GM21390 (cell line): ENCODE results near the gene CCZ1.
"Not testable (repeated sequence)": the region's sequence is repeated elsewhere in the genome, so short reads cannot be mapped to it uniquely, and the experiment has no call there.

Experiments
- ATAC-seq: cut with Tn5 transposase; IDR thresholded peaks from one replicate; pipeline ENCODE4 v1.9.1; 2021; ENCODE audit not compliant: unreplicated experiment

The CCZ1 gene

DNA sequence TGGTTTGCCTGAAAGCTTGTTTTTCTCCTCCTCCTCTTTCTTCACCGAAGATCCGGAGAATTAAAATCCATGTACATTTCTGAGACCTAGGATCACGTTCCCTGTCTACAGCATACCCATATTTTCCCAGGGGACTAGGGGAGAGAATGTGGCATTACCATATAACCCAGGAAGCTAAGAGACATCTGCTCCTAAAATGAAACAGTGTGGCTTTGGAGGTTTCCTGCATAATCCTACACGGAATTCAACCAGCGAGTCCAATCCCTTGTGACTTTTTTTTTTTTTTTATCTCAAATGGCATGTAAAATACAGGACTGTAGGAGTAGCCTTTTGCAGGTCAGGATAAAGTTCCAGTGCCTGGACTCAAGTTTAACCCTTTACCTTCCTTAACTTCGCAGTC is 10.3 kb downstream of the CCZ1 start:
- not testable (repeated sequence) for ATAC-seq

DNA sequence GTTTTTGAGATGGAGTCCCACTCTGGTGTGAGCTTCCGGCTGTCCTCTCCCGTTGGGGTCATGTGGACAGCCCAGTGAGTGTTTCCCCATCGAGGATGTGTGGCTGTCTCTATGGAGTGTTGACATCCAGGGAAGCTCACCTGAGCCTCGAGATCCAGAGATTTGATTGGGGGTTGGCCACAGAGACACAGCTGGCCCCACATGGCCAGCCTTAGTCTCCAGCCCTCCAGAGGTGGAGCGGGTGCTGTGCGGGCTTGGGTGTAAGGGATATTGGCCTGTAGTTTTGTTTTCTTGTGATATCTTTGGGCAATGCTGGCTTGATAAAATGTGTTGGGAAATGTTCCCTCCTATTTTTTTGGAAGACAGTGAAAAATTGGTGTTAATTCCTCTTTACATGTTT is 18.0 kb downstream of the CCZ1 start:
- ATAC-seq = not testable (repeated sequence)

DNA sequence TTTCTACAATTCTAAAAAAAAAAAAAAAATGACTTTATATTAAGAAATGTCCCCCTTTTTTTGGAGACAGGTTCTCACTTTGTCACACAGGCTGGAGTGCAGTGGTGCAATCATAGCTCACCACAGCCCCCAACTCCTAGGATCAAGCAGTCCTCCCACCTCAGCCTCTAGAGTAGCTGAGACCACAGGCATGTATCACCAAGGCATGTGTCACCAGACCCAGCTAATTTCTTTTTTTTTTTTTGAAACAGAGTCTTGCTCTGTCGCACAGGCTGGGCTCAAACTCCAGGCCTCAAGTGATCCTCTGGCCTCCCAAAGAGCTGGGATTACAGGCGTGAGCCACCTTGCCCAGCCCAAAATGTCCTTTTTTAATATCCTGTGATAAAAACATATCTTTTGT is 25.6 kb downstream of the CCZ1 start:
- not testable (repeated sequence) for ATAC-seq

DNA sequence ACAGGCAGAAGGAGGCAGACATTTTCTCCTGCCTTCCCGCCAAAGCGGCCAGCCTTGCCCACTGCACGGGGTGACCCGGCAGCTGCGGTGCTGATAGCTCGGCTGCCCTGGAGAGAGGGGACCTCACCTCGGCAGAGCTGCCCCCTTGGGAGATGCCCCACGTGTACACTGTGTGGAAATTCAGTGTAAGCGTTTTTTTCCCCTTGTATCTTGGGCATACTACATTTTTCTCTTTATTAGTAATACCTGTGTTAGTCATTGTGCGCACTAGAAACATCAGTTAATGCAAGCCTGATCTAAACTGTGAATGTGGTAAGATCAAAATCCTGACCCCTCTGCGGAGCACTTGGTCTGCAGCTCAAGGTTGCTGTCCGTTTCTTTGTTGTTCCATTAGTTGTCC is 26.1 kb downstream of the CCZ1 start:
- ATAC-seq = not testable (repeated sequence)

DNA sequence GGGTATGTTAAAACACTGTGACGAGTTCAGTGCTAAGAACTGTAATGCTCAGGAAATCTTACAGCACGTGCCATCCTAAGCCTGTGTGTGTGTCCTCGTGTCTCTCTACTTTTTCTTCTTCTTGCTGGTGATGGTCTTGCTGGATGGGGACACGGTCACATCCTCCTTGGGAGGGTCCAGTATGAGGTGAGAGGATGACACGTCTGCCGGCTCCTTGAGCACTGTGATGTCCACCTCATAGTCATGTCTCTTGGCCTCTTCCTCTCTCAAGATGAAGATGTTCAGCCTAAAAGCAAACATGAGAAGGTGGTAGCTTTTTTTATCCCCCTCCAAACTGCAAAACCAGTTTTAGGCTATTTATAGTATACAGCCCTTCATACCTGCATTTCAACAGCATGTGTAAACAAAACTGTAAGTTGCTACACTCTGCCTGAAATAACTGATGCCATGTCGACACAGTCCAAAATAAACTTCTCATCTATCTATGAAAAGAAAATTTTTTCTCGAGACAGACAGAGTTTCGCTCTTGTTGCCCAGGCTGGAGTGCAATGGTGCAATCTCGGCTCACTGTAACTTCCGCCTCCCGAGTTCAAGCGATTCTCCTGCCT is 27.8 kb downstream of the CCZ1 start:
- ATAC-seq = not testable (repeated sequence)

DNA sequence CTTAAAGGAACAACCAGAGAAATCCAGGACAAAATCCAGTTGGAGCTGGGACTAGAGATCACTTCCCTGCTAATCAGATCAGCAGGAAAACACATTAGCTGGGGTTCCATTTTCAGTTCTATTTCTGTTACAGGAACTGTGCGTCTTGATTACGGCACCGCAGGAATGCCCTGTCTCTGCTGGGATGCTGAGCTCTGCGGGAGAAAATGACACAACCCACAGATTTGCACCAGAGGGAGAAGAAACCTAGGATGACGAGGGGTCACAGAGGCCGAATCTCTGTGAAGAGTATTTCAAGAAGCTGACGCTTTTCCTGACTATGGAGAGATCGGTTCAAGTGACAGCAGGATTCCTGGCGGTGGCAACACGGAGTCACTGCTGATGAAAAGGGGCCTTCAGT is 31.8 kb downstream of the CCZ1 start:
- ATAC-seq = not testable (repeated sequence)

DNA sequence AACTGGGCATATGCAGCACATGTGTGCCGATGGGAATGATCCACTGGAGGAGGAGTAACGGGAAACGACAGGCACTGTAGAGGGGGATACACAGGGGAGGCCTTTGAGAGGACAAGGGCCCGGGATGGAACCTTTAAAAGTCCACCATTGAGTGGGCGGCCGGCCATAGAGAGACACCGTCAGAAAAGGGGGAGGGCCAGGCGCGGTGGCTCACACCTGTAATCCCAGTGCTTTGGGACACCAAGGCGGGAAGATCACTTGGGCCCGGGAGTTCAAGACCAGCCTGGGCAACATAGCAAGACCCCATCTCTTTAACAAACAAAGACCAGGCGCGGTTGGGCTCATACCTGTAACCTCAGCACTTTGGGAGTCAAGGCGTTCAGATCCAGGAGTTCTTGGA is 32.7 kb downstream of the CCZ1 start:
- not testable (repeated sequence) for ATAC-seq

DNA sequence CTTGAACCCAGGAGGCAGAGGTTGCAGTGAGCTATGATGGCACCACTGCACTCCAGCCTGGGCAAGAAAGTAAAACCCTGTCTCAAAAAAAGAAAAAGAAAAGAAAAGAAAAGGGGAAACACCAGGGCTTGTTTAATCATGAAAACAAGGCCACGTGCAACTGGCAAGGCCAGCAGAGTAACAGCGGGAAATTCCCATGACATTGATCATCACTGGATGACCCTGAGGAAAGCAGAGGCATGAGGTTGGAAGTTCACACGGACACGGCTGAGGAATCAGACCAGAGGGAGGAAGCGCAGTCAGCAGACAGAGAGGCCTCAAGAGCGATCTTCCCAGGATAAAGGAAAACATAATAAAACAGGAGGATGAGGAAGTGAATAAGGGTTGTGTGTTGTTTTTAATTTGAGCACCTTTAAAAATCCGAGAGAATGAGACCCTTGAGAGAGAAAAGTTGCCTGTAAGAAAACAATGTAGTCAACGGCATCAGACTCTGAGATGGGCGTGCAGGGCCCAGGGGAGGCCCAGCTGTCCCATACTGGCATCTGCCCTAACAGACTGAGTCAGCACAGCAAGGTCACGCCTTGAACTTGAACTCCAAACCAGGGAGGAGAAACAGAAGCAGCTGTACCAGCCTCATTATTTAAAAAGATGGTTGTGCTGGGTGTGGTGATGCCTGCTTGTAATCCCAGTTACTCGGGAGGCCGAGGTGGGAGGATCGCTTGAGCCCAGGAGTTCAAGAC is 33.5 kb downstream of the CCZ1 start:
- not testable (repeated sequence) for ATAC-seq

DNA sequence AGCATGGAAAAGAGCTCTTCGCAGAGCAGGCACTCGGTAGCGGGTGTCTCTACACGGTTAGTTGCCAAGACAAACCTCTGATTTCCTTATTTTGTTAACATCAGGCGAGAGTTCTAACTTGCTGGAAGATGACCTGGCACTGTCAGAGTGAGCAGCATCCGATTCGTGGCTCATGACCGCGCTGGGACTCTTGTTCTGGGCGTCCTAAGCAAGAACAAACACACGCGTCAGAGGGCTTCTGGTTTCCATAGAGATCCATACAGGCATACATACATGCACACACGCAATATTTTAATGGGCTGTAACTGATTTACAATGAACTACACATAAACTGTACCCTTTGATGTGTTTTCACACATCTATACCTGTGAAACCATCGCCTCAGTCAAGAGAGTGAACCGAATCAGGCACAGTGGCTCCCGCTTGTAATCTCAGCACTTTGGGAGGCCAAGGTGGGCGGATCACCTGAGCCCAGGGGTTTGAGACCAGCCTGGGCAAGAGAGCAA is 36.5 kb downstream of the CCZ1 start:
- not testable (repeated sequence) for ATAC-seq

DNA sequence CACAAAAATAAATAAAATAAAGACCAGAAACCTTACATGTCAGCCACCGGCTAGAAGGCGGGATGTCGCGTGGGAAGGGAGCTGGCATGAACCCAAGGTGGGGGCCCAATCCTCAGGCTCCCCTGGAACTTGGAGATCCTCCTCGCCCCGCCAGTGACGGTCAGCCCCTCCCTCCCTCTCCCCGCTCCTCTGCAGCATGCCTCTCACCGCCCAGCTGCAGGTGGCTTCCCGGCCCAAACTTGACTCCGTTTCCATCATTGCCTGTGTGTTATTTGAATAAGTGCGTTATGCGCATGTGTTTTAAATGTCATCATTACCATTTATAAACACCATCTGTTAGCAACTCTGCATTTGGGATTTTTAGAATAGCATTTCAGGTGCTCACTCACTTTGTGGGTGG is 64.7 kb downstream of the CCZ1 start:
- not testable (repeated sequence) for ATAC-seq

DNA sequence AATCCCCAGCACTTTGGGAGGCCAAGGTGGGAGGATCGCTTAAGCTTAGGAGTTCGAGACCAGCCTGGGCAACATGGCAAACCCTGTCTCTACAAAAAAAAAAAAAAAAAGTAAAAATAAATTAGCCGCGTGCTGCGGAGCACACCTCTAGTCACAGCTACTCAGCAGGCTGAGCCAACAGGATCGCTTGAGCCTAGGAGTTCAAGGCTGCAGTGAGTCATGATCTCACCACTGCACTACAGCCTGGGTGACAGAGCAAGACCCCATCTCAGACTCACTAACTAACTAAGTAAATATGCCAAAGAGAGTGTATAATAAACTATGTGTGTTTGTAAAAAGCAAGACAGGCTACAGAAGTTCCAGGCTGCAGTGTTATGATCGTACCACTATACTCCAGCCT is 65.3 kb downstream of the CCZ1 start:
- ATAC-seq = not testable (repeated sequence)

DNA sequence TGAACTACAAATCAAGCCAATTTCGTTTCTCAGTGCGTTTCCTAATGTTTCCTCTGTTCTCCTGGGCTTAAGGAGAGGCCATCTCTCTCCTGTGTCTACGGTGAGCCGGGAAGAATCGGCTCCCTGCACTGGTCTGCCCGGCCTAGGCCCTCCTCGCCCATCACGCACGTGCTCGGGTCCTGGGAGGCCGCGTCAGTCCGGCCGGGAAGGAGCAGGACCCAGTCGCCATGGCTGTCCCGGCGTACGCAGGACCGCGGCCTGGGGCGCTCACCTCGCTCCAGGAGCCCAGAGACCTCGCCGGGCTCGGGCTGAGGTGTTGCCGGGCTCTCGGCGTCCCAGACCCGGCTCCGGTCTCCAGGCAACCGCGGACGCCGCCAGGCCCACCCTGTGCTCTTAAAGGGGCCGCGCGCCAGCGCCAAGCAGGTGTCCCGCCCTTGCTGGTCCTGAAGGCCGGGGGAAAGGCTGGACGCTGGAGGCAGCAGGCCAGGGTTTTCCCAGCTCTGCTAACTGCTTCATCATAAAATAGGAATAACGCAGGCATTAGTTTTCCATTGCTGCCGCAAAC is 71.9 kb downstream of the CCZ1 start, which contains the start of gene RSPH10B:
TSS of gene RSPH10B (minus strand) at position 343 of the 565 bp plus-strand sequence. CDS start 3,573 bp downstream, outside the sequence.
- not testable (repeated sequence) for ATAC-seq

DNA sequence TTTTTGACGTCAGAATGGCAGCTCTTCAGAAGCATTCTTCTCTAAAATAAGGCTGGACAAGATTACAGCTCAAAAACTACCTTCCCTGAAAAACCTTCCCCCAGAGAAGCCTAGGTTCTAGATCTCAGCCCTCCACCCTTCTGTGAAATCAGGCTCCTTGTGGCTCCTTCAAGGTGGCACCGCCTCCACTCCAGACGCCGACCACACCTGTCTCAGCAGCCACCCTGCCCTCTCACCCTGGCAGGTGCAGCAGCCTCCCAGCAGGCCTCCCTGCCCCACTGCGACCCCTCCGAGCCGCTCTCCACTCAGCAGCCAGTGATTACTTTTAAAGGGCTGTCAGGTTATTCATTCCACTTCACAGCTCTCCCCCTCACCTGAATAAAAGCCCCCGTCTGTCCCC is 75.0 kb downstream of the CCZ1 start:
- ATAC-seq = not testable (repeated sequence)
